Measurements from ENCODE around the gene BFSP2. TPM values are rescaled to one million over a fixed set of nuclear protein-coding genes. Genes with fewer than 3 reads are reported as not detected.

BFSP2 gene
- total and polyA plus RNA-seq, 2 donors (not counting 1 experiment from before 2014, with no cell fraction given) = 0.60 to 1.6 TPM

DNA sequence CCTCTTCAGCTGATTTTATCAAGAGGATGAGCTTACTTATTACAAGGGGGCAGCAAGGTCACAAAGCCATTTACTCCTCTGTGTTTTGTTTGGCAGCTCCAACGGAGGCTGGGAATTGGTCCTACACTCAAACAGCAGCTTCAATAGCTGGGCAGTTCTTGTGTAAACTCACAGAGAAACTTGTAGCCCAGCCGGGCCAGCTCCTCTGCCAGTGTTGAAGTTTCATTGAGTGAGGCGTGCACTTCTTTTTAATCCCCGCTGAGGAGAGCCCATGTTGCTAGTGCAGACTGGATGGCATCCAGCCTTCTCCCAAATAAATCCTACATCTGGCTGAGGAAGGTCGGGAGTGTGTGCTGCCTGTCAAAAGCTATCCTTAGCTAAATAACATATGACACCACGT is 59.5 kb downstream of the BFSP2 start:
- ChIA-PET POLR2A (interaction anchor here (1.7 kb wide), 1 partner anchor 11 kb away, joined by 5 read pairs; no protein-coding TSS in a partner anchor), CTCF (interaction anchor here (0.8 to 1.4 kb wide), 3 partner anchors 17 to 35 kb away, joined by 3 to 4 read pairs (median 3); no protein-coding TSS in a partner anchor)
- Histone ChIP-seq H3K79me2 (ENCODE audit: control insufficient read depth, insufficient read depth, low read length) (no peaks in the 10 kb centered on the region), H3K4me2 (replicated peaks; ENCODE audit: low read depth, low read length, poor library complexity, severe bottlenecking) (no peak overlapping the region), H4K20me1 (ENCODE audit: control insufficient read depth, insufficient read depth, low read length, poor library complexity, severe bottlenecking) (no peaks in the 10 kb centered on the region), H3K27me3 (replicated peaks in 1 of 4; ENCODE audit: control extremely low read depth in 1 of 4, control insufficient read depth in 3 of 4, insufficient read depth in 4 of 4, low read length in 3 of 4) (peaks cover 0 to 11% (median under 1%) of the 10 kb centered on the region in 4 experiments), H3K4me1 (ENCODE audit: control insufficient read depth in 2 of 2, insufficient read depth in 2 of 2, low read length in 2 of 2) (peaks cover 10 to 12% of the 10 kb centered on the region in 2 donors), H3K9ac (ENCODE audit: low read length) (no peak overlapping the region), H3K36me3 (replicated peaks in 1 of 2; ENCODE audit: control extremely low read depth in 1 of 2, control insufficient read depth in 1 of 2, extremely low read depth in 1 of 2, insufficient read depth in 2 of 2, low read length in 1 of 2) (no peaks in the 10 kb centered on the region), H3K27ac (ENCODE audit: low read length in 2 of 2) (no peak overlapping the region), H3K9me3 (ENCODE audit: control extremely low read depth in 1 of 3, control insufficient read depth in 2 of 3, insufficient read depth in 1 of 3, low read length in 2 of 3) (peaks cover 0 to 4% (median 0%) of the 10 kb centered on the region in 3 donors), H3K4me3 (ENCODE audit: control extremely low read depth in 1 of 5, extremely low read depth in 1 of 5, insufficient read depth in 1 of 5, low read depth in 2 of 5, low read length in 4 of 5) (no peak overlapping the region), H2AFZ (ENCODE audit: insufficient read depth, low read depth, low read length, poor library complexity, severe bottlenecking) (no peak overlapping the region)
- TF ChIP-seq, protein P1, sequence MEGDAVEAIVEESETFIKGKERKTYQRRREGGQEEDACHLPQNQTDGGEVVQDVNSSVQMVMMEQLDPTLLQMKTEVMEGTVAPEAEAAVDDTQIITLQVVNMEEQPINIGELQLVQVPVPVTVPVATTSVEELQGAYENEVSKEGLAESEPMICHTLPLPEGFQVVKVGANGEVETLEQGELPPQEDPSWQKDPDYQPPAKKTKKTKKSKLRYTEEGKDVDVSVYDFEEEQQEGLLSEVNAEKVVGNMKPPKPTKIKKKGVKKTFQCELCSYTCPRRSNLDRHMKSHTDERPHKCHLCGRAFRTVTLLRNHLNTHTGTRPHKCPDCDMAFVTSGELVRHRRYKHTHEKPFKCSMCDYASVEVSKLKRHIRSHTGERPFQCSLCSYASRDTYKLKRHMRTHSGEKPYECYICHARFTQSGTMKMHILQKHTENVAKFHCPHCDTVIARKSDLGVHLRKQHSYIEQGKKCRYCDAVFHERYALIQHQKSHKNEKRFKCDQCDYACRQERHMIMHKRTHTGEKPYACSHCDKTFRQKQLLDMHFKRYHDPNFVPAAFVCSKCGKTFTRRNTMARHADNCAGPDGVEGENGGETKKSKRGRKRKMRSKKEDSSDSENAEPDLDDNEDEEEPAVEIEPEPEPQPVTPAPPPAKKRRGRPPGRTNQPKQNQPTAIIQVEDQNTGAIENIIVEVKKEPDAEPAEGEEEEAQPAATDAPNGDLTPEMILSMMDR (IDR thresholded peaks at IDR 0.05) = no peak
- TF ChIP-seq EZH2 (IDR thresholded peaks at IDR 0.05; ENCODE audit: borderline replicate concordance, insufficient read depth, low read depth, low read length, poor library complexity, severe bottlenecking) = no peak
- no peak overlapping the region for H3K27ac Mint-ChIP-seq
- ATAC-seq (ENCODE audit: low read depth) = no peak
- H3K9me3 Mint-ChIP-seq (ENCODE audit: insufficient read depth) = no peaks in the 10 kb centered on the region
- peaks cover 13% of the 10 kb centered on the region for H3K27me3 Mint-ChIP-seq
- no peak for DNase-seq
- 97% methylated on average over 4 of the region's 6 CpGs for WGBS (ENCODE audit: insufficient coverage)
- intact Hi-C loops (cut with micrococcal nuclease) = no loop called here
- no peak overlapping the region for H3K4me3 Mint-ChIP-seq
- H3K4me1 Mint-ChIP-seq = peaks cover 18% of the 10 kb centered on the region

DNA sequence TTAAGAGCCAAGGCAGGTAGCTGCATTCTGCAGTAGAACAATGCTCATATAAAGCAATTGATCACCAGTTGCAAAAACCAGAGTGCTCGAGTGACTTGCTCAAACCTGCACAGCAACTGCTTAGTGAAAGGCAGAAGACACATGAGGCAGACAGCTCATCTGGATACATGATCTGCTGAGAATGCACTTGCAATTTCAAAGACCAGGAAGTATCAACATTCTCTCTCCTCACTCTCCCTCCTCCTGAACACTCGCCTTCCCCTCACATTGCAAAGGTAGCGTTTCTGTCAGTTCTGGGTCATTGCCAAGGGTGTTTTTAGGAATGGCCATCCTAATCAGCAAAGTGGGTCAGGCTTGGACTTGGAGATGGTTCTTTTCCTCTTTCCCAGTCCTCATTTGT is 61.0 kb downstream of the BFSP2 start:
- 100% methylated on average over 1 of the region's 3 CpGs for WGBS (ENCODE audit: insufficient coverage)
- Histone ChIP-seq H3K36me3 (replicated peaks in 1 of 2; ENCODE audit: control extremely low read depth in 1 of 2, control insufficient read depth in 1 of 2, extremely low read depth in 1 of 2, insufficient read depth in 2 of 2, low read length in 1 of 2) (no peaks in the 10 kb centered on the region), H3K27ac (ENCODE audit: low read length in 2 of 2) (no peak overlapping the region), H3K27me3 (replicated peaks in 1 of 4; ENCODE audit: control extremely low read depth in 1 of 4, control insufficient read depth in 3 of 4, insufficient read depth in 4 of 4, low read length in 3 of 4) (peaks cover 0 to 4% (median 0%) of the 10 kb centered on the region in 4 experiments), H2AFZ (ENCODE audit: insufficient read depth, low read depth, low read length, poor library complexity, severe bottlenecking) (no peak overlapping the region), H3K4me1 (ENCODE audit: control insufficient read depth in 2 of 2, insufficient read depth in 2 of 2, low read length in 2 of 2) (peaks cover 23 to 26% of the 10 kb centered on the region in 2 donors), H3K4me3 (ENCODE audit: control extremely low read depth in 1 of 5, extremely low read depth in 1 of 5, insufficient read depth in 1 of 5, low read depth in 2 of 5, low read length in 4 of 5) (no peak overlapping the region), H4K20me1 (ENCODE audit: control insufficient read depth, insufficient read depth, low read length, poor library complexity, severe bottlenecking) (no peaks in the 10 kb centered on the region), H3K9me3 (ENCODE audit: control extremely low read depth in 1 of 3, control insufficient read depth in 2 of 3, insufficient read depth in 1 of 3, low read length in 2 of 3) (peaks cover 0 to 4% (median 0%) of the 10 kb centered on the region in 3 donors), H3K9ac (ENCODE audit: low read length) (no peak overlapping the region), H3K79me2 (ENCODE audit: control insufficient read depth, insufficient read depth, low read length) (no peaks in the 10 kb centered on the region), H3K4me2 (replicated peaks; ENCODE audit: low read depth, low read length, poor library complexity, severe bottlenecking) (no peak overlapping the region)
- CTCF ChIA-PET = no interaction called here
- H3K4me1 Mint-ChIP-seq = peaks cover 28% of the 10 kb centered on the region
- H3K27ac Mint-ChIP-seq = no peak overlapping the region
- intact Hi-C loops (cut with micrococcal nuclease) = no loop called here
- ATAC-seq (ENCODE audit: low read depth) (no peak), DNase-seq (no peak)
- H3K27me3 Mint-ChIP-seq = peaks cover 5% of the 10 kb centered on the region
- no peak for TF ChIP-seq EZH2 (IDR thresholded peaks at IDR 0.05; ENCODE audit: borderline replicate concordance, insufficient read depth, low read depth, low read length, poor library complexity, severe bottlenecking)
- TF ChIP-seq, protein P1 (IDR thresholded peaks at IDR 0.05) = no peak
- POLR2A ChIA-PET = interaction anchor here (1.7 kb wide), 1 partner anchor 13 kb away, joined by 5 read pairs; no protein-coding TSS in a partner anchor
- H3K9me3 Mint-ChIP-seq (ENCODE audit: insufficient read depth) = no peaks in the 10 kb centered on the region
- H3K4me3 Mint-ChIP-seq = no peak overlapping the region
